GM12878 (cell line): ENCODE measurements around the gene TEDC1. TPM values are rescaled to one million over a fixed set of nuclear protein-coding genes. Genes with fewer than 3 reads are reported as not detected.

Source experiments
- BMI1 ChIP-seq: fragments of 450-650 bp; IDR thresholded peaks from 2 replicates; pipeline ENCODE4 v1.6.1; 2016; ENCODE audit warnings: mild to moderate bottlenecking, moderate library complexity, borderline replicate concordance
- CREB1 ChIP-seq: IDR thresholded peaks from 2 replicates; pipeline ENCODE4 v1.6.1; 2012; ENCODE audit warnings: low read depth, mild to moderate bottlenecking, inconsistent platforms
- ESRRA ChIP-seq: IDR thresholded peaks from 2 replicates; pipeline ENCODE4 v1.6.1; 2012; ENCODE audit warnings: mild to moderate bottlenecking, low read length, improper control_type of control experiment
- IKZF1 ChIP-seq: fragments of 450-650 bp; conservative IDR thresholded peaks from 2 replicates; pipeline ENCODE4 v1.6.1; 2017; ENCODE audit warnings: antibody characterized with exemption, mild to moderate bottlenecking
- KAT2A ChIP-seq: conservative IDR thresholded peaks from 2 replicates; pipeline ENCODE4 v1.6.1; 2011; ENCODE audit warnings: low read depth, low read length; ENCODE audit not compliant: control insufficient read depth
- MEF2A ChIP-seq: IDR thresholded peaks from 2 replicates; pipeline ENCODE4 v1.6.1; 2011; ENCODE audit warnings: low read depth, mild to moderate bottlenecking, low read length, moderate library complexity; ENCODE audit not compliant: insufficient read depth
- PAX5 ChIP-seq: IDR thresholded peaks from 2 replicates; pipeline ENCODE4 v1.6.1; 2011; ENCODE audit warnings: low read depth, low read length, borderline replicate concordance
- PML ChIP-seq: IDR thresholded peaks from 2 replicates; pipeline ENCODE4 v1.6.1; 2012; ENCODE audit warnings: low read length, inconsistent platforms
- POU2F2 ChIP-seq: IDR thresholded peaks from 3 replicates; pipeline ENCODE4 v1.6.1; 2011; ENCODE audit warnings: low read depth, mild to moderate bottlenecking, low read length, borderline replicate concordance
- RAD51 ChIP-seq: fragments of 450-650 bp; IDR thresholded peaks from 2 replicates; pipeline ENCODE4 v1.6.1; 2016; ENCODE audit warnings: moderate library complexity, mild to moderate bottlenecking, inconsistent platforms
- RBBP5 ChIP-seq: fragments of 200-600 bp; sonication (generic); conservative IDR thresholded peaks from 2 replicates; pipeline ENCODE4 v1.6.1; 2016
- SMC3 ChIP-seq: IDR thresholded peaks from 2 replicates; pipeline ENCODE4 v1.6.1; 2011; ENCODE audit warnings: low read length, improper control_type of control experiment, borderline replicate concordance
- SREBF2 ChIP-seq: IDR thresholded peaks from 2 replicates; pipeline ENCODE4 v1.6.1; 2012; ENCODE audit warnings: mild to moderate bottlenecking, low read length
- ZBED1 ChIP-seq: IDR thresholded peaks from 2 replicates; pipeline ENCODE4 v1.6.1; 2016; ENCODE audit warnings: borderline replicate concordance
- ZNF24 ChIP-seq: fragments of 450-650 bp; IDR thresholded peaks from 2 replicates; pipeline ENCODE4 v1.6.1; 2017; ENCODE audit warnings: antibody characterized with exemption, mild to moderate bottlenecking
- polyA plus RNA-seq, 11 experiments: library from polyadenylated mRNA; depleted of rRNA in 4 of 11; unstranded in 6 of 11; stranded (reverse) in 5 of 11; fragments of >200 nt; fragmentation: Nextera tagmentation in 4 of 11; fragmentation: Illumina TruSeq in 1 of 11; extraction: Ambion mirVana in 4 of 11; extraction: Trizol in 1 of 11; gene quantifications; 1 replicate in 1 of 11; 2 replicates in 10 of 11; pipeline versions ENCODE4 v1.2.1 to v1.2.3, GENCODE V29; 2011 to 2016; ENCODE audit warnings: inconsistent platforms in 2 of 11, missing spikeins in 2 of 11, low read depth in 1 of 11
- total RNA-seq, 4 experiments: library from RNA; depleted of rRNA in 3 of 4; stranded (reverse); fragments of >200 nt in 3 of 4; fragmentation: Illumina TruSeq in 1 of 4; extraction: Trizol in 1 of 4; gene quantifications; 2 replicates each; pipeline versions ENCODE4 v1.2.1 to v1.2.3, GENCODE V29; 2013 to 2021
- TF ChIP-seq, protein P1 (sequence below): fragments of 450-650 bp; IDR thresholded peaks from 2 replicates; pipeline ENCODE4 v1.6.1; 2017; ENCODE audit warnings: mild to moderate bottlenecking, low read depth, inconsistent platforms; ENCODE audit not compliant: poor library complexity, severe bottlenecking
- TF ChIP-seq, protein P2 (sequence below): IDR thresholded peaks from 2 replicates; pipeline ENCODE4 v1.6.1; 2012; ENCODE audit warnings: low read length, inconsistent platforms
- TF ChIP-seq, protein P3 (sequence below): fragments of 450-650 bp; IDR thresholded peaks from 2 replicates; pipeline ENCODE4 v1.6.1; 2016; ENCODE audit warnings: mild to moderate bottlenecking
- TF ChIP-seq, protein P4 (sequence below): IDR thresholded peaks from 2 replicates; pipeline ENCODE4 v1.6.1; 2012; ENCODE audit warnings: low read depth, low read length, improper control_type of control experiment
- TF ChIP-seq, protein P5 (sequence below): fragments of 450-650 bp; formaldehyde crosslinking; IDR thresholded peaks from 2 replicates; pipeline ENCODE4 v1.4.0; 2022; ENCODE audit warnings: mild to moderate bottlenecking, moderate library complexity
- TF ChIP-seq, protein P6 (sequence below): IDR thresholded peaks from 2 replicates; pipeline ENCODE4 v1.6.1; 2011; ENCODE audit warnings: low read depth, low read length, improper control_type of control experiment, borderline replicate concordance

The TEDC1 gene
- total and polyA plus RNA-seq, 10 of the 15 experiments (the other 5 are each of a cell fraction or from before 2014, with no cell fraction given), result 0.19 to 34.2 (median 14.5) TPM

DNA sequence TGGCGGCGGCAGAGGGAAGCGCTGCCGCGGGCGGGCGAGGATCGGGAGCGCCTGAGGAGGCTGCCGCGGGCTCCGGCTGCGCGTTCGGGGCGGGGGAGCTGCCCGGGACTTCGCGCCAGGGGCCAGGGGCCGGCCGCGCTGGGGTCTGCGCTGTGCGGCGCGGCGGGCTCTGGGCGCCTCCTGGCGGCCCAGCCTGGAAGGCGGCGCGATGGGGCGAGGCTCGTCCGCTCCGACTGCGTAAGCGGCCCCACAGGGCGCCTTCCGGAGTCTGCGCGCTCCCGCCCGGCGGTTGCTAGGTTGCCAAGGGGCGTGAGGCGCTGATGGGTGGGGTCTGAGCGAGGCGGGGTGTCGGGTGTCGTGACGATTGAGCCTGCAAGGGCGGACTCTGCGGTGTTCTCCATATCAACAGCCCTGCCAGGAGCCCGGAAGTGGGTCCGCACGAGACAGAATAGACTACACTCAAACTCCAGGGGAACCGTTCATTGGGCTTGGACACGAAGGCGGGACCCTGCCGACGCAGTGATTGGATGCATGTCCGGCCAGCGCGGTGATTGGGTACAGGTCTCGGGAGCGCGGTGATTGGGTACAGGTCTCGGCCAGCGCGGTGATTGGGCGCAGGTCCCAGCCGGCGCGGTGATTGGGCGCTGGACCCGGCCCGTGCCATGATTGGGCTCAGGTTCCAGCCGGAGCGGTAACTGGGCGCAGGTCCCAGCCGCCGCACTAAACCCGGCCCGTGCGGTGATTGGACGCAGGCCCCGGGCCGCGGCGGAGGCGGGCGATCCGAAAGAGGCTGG, at the start of gene TEDC1 (continued):
- TF ChIP-seq ESRRA (peak; percentile 17; the same call in 1 of the 2 replicates), SMC3 (peak; percentile 55), BMI1 (peak; percentile 30; the same call in 1 of the 2 replicates), PML (no peak), RAD51 (no peak), SREBF2 (peak; percentile 36; the same call in 1 of the 2 replicates), ZNF24 (peak; percentile 65; the same call in 1 of the 2 replicates), CREB1 (no peak), RBBP5 (no peak), POU2F2 (peak; percentile 34; the same call in 1 of the 3 replicates), ZBED1 (peak; percentile 98), KAT2A (no peak), IKZF1 (peak; percentile 96), MEF2A (no peak), PAX5 (peak; percentile 7; the same call in 1 of the 2 replicates)
- TF ChIP-seq, protein P1, sequence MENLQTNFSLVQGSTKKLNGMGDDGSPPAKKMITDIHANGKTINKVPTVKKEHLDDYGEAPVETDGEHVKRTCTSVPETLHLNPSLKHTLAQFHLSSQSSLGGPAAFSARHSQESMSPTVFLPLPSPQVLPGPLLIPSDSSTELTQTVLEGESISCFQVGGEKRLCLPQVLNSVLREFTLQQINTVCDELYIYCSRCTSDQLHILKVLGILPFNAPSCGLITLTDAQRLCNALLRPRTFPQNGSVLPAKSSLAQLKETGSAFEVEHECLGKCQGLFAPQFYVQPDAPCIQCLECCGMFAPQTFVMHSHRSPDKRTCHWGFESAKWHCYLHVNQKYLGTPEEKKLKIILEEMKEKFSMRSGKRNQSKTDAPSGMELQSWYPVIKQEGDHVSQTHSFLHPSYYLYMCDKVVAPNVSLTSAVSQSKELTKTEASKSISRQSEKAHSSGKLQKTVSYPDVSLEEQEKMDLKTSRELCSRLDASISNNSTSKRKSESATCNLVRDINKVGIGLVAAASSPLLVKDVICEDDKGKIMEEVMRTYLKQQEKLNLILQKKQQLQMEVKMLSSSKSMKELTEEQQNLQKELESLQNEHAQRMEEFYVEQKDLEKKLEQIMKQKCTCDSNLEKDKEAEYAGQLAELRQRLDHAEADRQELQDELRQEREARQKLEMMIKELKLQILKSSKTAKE, result peak; percentile 84
- TF ChIP-seq, protein P2, sequence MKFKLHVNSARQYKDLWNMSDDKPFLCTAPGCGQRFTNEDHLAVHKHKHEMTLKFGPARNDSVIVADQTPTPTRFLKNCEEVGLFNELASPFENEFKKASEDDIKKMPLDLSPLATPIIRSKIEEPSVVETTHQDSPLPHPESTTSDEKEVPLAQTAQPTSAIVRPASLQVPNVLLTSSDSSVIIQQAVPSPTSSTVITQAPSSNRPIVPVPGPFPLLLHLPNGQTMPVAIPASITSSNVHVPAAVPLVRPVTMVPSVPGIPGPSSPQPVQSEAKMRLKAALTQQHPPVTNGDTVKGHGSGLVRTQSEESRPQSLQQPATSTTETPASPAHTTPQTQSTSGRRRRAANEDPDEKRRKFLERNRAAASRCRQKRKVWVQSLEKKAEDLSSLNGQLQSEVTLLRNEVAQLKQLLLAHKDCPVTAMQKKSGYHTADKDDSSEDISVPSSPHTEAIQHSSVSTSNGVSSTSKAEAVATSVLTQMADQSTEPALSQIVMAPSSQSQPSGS, result no peak
- TF ChIP-seq, protein P3, sequence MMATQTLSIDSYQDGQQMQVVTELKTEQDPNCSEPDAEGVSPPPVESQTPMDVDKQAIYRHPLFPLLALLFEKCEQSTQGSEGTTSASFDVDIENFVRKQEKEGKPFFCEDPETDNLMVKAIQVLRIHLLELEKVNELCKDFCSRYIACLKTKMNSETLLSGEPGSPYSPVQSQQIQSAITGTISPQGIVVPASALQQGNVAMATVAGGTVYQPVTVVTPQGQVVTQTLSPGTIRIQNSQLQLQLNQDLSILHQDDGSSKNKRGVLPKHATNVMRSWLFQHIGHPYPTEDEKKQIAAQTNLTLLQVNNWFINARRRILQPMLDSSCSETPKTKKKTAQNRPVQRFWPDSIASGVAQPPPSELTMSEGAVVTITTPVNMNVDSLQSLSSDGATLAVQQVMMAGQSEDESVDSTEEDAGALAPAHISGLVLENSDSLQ, result peak; percentile 87
- TF ChIP-seq, protein P4, sequence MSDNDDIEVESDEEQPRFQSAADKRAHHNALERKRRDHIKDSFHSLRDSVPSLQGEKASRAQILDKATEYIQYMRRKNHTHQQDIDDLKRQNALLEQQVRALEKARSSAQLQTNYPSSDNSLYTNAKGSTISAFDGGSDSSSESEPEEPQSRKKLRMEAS, result peak; percentile 25
- TF ChIP-seq, protein P5, sequence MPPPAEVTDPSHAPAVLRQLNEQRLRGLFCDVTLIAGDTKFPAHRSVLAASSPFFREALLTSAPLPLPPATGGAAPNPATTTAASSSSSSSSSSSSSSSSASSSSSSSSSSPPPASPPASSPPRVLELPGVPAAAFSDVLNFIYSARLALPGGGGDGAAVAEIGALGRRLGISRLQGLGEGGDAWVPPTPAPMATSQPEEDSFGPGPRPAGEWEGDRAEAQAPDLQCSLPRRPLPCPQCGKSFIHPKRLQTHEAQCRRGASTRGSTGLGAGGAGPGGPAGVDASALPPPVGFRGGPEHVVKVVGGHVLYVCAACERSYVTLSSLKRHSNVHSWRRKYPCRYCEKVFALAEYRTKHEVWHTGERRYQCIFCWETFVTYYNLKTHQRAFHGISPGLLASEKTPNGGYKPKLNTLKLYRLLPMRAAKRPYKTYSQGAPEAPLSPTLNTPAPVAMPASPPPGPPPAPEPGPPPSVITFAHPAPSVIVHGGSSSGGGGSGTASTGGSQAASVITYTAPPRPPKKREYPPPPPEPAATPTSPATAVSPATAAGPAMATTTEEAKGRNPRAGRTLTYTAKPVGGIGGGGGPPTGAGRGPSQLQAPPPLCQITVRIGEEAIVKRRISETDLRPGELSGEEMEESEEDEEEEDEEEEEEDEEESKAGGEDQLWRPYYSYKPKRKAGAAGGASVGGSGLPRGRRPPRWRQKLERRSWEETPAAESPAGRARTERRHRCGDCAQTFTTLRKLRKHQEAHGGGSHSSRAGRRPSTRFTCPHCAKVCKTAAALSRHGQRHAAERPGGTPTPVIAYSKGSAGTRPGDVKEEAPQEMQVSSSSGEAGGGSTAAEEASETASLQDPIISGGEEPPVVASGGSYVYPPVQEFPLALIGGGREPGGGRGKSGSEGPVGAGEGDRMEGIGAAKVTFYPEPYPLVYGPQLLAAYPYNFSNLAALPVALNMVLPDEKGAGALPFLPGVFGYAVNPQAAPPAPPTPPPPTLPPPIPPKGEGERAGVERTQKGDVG, result no peak
- TF ChIP-seq, protein P6, sequence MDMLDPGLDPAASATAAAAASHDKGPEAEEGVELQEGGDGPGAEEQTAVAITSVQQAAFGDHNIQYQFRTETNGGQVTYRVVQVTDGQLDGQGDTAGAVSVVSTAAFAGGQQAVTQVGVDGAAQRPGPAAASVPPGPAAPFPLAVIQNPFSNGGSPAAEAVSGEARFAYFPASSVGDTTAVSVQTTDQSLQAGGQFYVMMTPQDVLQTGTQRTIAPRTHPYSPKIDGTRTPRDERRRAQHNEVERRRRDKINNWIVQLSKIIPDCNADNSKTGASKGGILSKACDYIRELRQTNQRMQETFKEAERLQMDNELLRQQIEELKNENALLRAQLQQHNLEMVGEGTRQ, result no peak
